Stimulated activated effector memory CD8-positive, alpha-beta T cell treated with anti-CD3 and anti-CD28 coated beads, Interleukin-12 subunit alpha, Interleukin-12 subunit beta, amount 100 ng/mL, for 72 hours (primary cell): Measurements from ENCODE around the gene PLCB3.
"Not testable (repeated sequence)": the region's sequence is repeated elsewhere in the genome, so short reads cannot be mapped to it uniquely, and the experiment has no call there.

Experiments used
- ATAC-seq: fragments of 150-1000 bp; cut with Tn5 transposase; 2 replicates; pipeline ENCODE4 v1.10.0; 2021
- DNase-seq, 2 donors: peaks; one replicate each; pipeline ENCODE4 v3.0.0; 2021 to 2022; ENCODE audit warnings: low spot score in 2 of 2
- H3K27ac Mint-ChIP-seq: one replicate; pipeline ENCODE4 v1.8.0; 2022; ENCODE audit warnings: mild to moderate bottlenecking, mixed read lengths
- H3K36me3 Mint-ChIP-seq: one replicate; pipeline ENCODE4 v1.8.0; 2022; ENCODE audit warnings: mild to moderate bottlenecking, mixed read lengths
- H3K4me1 Mint-ChIP-seq: one replicate; pipeline ENCODE4 v1.8.0; 2022; ENCODE audit warnings: mixed read lengths
- H3K4me3 Mint-ChIP-seq: one replicate; pipeline ENCODE4 v1.8.0; 2022; ENCODE audit warnings: mild to moderate bottlenecking, mixed read lengths
- H3K9me3 Mint-ChIP-seq: one replicate; pipeline ENCODE4 v1.8.0; 2022; ENCODE audit warnings: mixed read lengths

PLCB3 gene

GRCh38 chr11:64315667-64316526 lies 64.6 kb downstream of the PLCB3 start:
- H3K36me3 Mint-ChIP-seq, result peaks cover 77% of the 10 kb centered on the region
- peak overlapping the region; percentile 97 for H3K4me3 Mint-ChIP-seq
- peaks cover 63% of the 10 kb centered on the region for H3K4me1 Mint-ChIP-seq
- H3K27ac Mint-ChIP-seq, result peak overlapping the region; percentile 98
- H3K9me3 Mint-ChIP-seq, DNase-seq, ATAC-seq: not testable (repeated sequence)

DNA sequence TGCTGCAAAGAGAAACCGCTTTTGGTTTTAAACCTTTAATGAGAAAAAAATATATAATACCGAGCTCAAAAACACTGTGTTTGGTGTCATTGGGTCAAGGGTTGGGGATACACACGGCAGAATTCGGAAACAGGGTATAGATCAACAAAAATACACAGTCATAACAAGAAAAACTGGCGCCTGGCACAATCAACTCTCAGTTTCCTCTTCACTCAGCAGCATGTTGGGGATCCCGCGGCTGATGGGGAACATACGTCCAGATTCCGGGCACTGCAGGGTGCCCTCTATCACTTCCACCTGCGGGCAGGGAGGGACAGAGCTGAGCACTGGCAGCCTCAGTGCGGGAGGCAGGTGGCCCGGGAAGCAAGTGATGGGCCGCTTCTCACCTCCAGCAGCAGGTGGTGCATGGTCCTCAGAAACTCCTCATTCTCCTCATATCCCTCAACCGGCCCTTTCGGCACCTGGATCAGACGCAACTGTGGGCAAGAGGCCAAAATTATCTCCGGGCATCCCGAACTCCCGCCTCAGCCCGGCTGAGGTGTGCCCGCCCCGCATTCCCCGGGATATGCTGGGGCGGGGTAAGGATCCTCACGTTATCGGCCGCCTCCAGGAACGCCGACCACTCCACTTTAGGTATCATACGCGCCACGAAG lies 65.5 kb downstream of the PLCB3 start:
- DNase-seq (peak in 1 of 2 donors; percentile 77), ATAC-seq (peak; percentile 0)
- H3K9me3 Mint-ChIP-seq, result no peaks in the 10 kb centered on the region
- peak overlapping the region; percentile 98 for H3K27ac Mint-ChIP-seq
- H3K4me3 Mint-ChIP-seq, result peak overlapping the region; percentile 97
- peaks cover 79% of the 10 kb centered on the region for H3K36me3 Mint-ChIP-seq
- peaks cover 71% of the 10 kb centered on the region for H3K4me1 Mint-ChIP-seq

GRCh38 chr11:64317325-64317960 lies 66.1 kb downstream of the PLCB3 start, which contains the start of gene TRMT112:
Gene TRMT112, minus strand, starts transcription at chr11:64317559. Its CDS starts 33 bp downstream, at chr11:64317526.
- H3K4me1 Mint-ChIP-seq, result peaks cover 69% of the 10 kb centered on the region
- peak within 1 kb of the TSS; percentile 98 for H3K27ac Mint-ChIP-seq
- no peaks in the 10 kb centered on the region for H3K9me3 Mint-ChIP-seq
- H3K4me3 Mint-ChIP-seq, result peak within 1 kb of the TSS; percentile 97
- H3K36me3 Mint-ChIP-seq, result peaks cover 82% of the 10 kb centered on the region
- DNase-seq (peak; percentile 80 to 97), ATAC-seq (peak; percentile 81)

DNA sequence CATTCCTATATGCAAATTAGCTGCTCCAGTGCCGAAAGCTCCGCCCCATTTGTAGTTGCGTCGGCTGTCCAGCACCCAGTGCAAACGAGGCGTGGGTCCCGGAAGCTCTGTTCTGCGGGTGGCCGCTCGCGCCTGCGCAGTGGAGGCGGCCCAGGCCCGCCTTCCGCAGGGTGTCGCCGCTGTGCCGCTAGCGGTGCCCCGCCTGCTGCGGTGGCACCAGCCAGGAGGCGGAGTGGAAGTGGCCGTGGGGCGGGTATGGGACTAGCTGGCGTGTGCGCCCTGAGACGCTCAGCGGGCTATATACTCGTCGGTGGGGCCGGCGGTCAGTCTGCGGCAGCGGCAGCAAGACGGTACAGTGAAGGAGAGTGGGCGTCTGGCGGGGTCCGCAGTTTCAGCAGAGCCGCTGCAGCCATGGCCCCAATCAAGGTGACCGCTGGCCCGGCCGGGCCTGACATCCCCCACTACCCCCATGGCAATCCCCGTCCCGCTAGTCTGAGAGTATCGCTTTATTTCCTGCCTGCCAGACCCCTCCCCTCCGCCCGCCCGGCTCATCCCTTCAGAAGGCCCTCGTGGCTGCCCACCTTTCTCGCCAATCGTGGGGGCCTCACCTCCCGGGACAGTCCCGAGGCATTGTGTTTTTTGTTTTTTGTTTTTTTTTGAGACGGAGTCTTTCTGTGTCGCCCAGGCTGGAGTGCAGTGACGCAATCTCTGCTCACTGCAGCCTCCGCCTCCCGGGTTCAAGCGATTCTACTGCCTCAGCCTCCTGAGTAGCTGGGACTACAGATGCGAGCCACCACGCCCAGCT lies 66.8 kb downstream of the PLCB3 start, which contains the start of gene PRDX5:
Gene PRDX5 (plus strand): TSS at position 161 of the 805 bp plus-strand sequence. CDS start 95 bp downstream, at position 256.
- Mint-ChIP-seq H3K27ac (peak within 1 kb of the TSS; percentile 98), H3K9me3 (no peaks in the 10 kb centered on the region), H3K4me1 (peaks cover 62% of the 10 kb centered on the region), H3K4me3 (peak within 1 kb of the TSS; percentile 97), H3K36me3 (peaks cover 85% of the 10 kb centered on the region)
- peak; percentile 89 for ATAC-seq
- DNase-seq, result peak; percentile 92 to 97
